Ureter (tissue), 1 donor: ENCODE measurements around the gene STARD4. TPM values are rescaled to one million over a fixed set of nuclear protein-coding genes. Genes with fewer than 3 reads are reported as not detected.
A peak's percentile ranks its signal among the peaks of the same experiment; 100 is the strongest.

Experiments used
- DNase-seq: peaks from one replicate; pipeline ENCODE4 v3.0.0-alpha.2; 2020; ENCODE audit warnings: low spot score
- total RNA-seq: library from RNA; stranded (reverse); gene quantifications from one replicate; pipeline ENCODE4 v1.2.4, GENCODE V29; 2023
- donor health status: DM: yes; HTN: yes; CAD: no.

STARD4 gene
- total RNA-seq, 1 donor from 2014 or later: 8.9 TPM

- no peak for DNase-seq
Observed at GRCh38 chr5:111528056-111528455, 15.7 kb upstream of the STARD4 start.

- DNase-seq: no peak
Observed at GRCh38 chr5:111520908-111521307, 8.6 kb upstream of the STARD4 start.

- DNase-seq: no peak
Observed at GRCh38 chr5:111518777-111519176, 6.4 kb upstream of the STARD4 start.

- DNase-seq: no peak
Observed at GRCh38 chr5:111517853-111518501, 5.6 kb upstream of the STARD4 start.

GRCh38 chr5:111514087-111514486, 1.8 kb upstream of the STARD4 start:
- no peak for DNase-seq

- no peak for DNase-seq
Observed at GRCh38 chr5:111513131-111513520, 791 bp upstream of the STARD4 start.

- peak; percentile 53 for DNase-seq
Observed at GRCh38 chr5:111511831-111512374, 432 bp downstream of the STARD4 start.

GRCh38 chr5:111511174-111511830, 1.0 kb downstream of the STARD4 start:
- no peak for DNase-seq

GRCh38 chr5:111509119-111509518, 3.2 kb downstream of the STARD4 start:
- no peak for DNase-seq

- no peak for DNase-seq
Observed at GRCh38 chr5:111507276-111507675, 5.1 kb downstream of the STARD4 start.

GRCh38 chr5:111505096-111505495, 7.2 kb downstream of the STARD4 start:
- DNase-seq: no peak

- DNase-seq: no peak
Observed at GRCh38 chr5:111502956-111503355, 9.4 kb downstream of the STARD4 start.

GRCh38 chr5:111498346-111498745, 14.0 kb downstream of the STARD4 start:
- no peak for DNase-seq

- no peak for DNase-seq
Observed at GRCh38 chr5:111495159-111495558, 17.2 kb downstream of the STARD4 start.

GRCh38 chr5:111494355-111494999, 17.9 kb downstream of the STARD4 start:
- DNase-seq: no peak

GRCh38 chr5:111493031-111493430, 19.3 kb downstream of the STARD4 start:
- no peak for DNase-seq

GRCh38 chr5:111488353-111488752, 24.0 kb downstream of the STARD4 start:
- DNase-seq: no peak

GRCh38 chr5:111486926-111487325, 25.4 kb downstream of the STARD4 start:
- no peak for DNase-seq

- DNase-seq: no peak
Observed at GRCh38 chr5:111486055-111486454, 26.3 kb downstream of the STARD4 start.

- DNase-seq: no peak
Observed at GRCh38 chr5:111480346-111480745, 32.0 kb downstream of the STARD4 start.

- no peak for DNase-seq
Observed at GRCh38 chr5:111478898-111479297, 33.4 kb downstream of the STARD4 start.

GRCh38 chr5:111478266-111478665, 34.1 kb downstream of the STARD4 start:
- no peak for DNase-seq

GRCh38 chr5:111472579-111472978, 39.8 kb downstream of the STARD4 start:
- DNase-seq: no peak
